Cardiac fibroblast (primary cell): Measurements from ENCODE around the gene TRAPPC2B.

Source experiments
- DNase-seq, 2 donors: peaks; one replicate each; pipeline versions ENCODE4 v3.0.0 to v3.0.0-alpha.2; 2010; ENCODE audit warnings: low read depth in 2 of 2
- H3K4me3 ChIP-seq, 2 donors: replicated peaks in 1 of 2; 1 replicate in 1 of 2; 2 replicates in 1 of 2; pipeline ENCODE4 v1.5.1; 2011; ENCODE audit warnings: low read depth in 2 of 2, low read length in 2 of 2, mild to moderate bottlenecking in 2 of 2, moderate library complexity in 1 of 2
- CTCF ChIP-seq: IDR thresholded peaks from one replicate; pipeline ENCODE4 v1.5.1; 2011; ENCODE audit warnings: low read depth, mild to moderate bottlenecking, low read length, inconsistent platforms

TRAPPC2B gene

GRCh38 chr19:57382806-57383488 is 19.6 kb downstream of the TRAPPC2B start:
- DNase-seq = no peak
- TF ChIP-seq CTCF = no peak
- H3K4me3 ChIP-seq = no peak overlapping the region

GRCh38 chr19:57389194-57389729 is 25.9 kb downstream of the TRAPPC2B start:
- TF ChIP-seq CTCF = no peak
- no peak for DNase-seq
- peak overlapping the region; percentile 77 to 95 for H3K4me3 ChIP-seq

GRCh38 chr19:57389730-57390598 is 26.6 kb downstream of the TRAPPC2B start, which contains the start of gene ZNF548:
TSS of gene ZNF548 (plus strand) at chr19:57389854. CDS start at chr19:57390100, 246 bp downstream.
- peak within 1 kb of the TSS; percentile 77 to 95 for H3K4me3 ChIP-seq
- DNase-seq = peak; percentile 99
- peak; percentile 3 for TF ChIP-seq CTCF

- no peak for TF ChIP-seq CTCF
- H3K4me3 ChIP-seq = no peak overlapping the region
- no peak for DNase-seq
Observed at GRCh38 chr19:57395710-57396109, 32.4 kb downstream of the TRAPPC2B start.

- H3K4me3 ChIP-seq = no peak overlapping the region
- DNase-seq = no peak
- no peak for TF ChIP-seq CTCF
Observed at GRCh38 chr19:57398868-57399267, 35.5 kb downstream of the TRAPPC2B start.

GRCh38 chr19:57403737-57404563 is 40.6 kb downstream of the TRAPPC2B start:
- no peak overlapping the region for H3K4me3 ChIP-seq
- no peak for DNase-seq
- no peak for TF ChIP-seq CTCF
